ENCODE data around the gene ARL8A.
A peak's percentile ranks its signal among the peaks of the same experiment; 100 is the strongest.
"Not testable (repeated sequence)": the region's sequence is repeated elsewhere in the genome, so short reads cannot be mapped to it uniquely, and the experiment has no call there.

ARL8A gene

GRCh38 chr1:202144402-202145067 is at the start of gene ARL8A:
ARL8A (minus strand) TSS chr1:202144737; CDS start chr1:202144572, 165 bp downstream.
- DNase-seq = peak in 1 of 2 donors; percentile 56

- DNase-seq = no peak
Observed at GRCh38 chr1:202194328-202194648, 49.8 kb upstream of the ARL8A start.

GRCh38 chr1:202193614-202194327 is 49.2 kb upstream of the ARL8A start, which contains the start of gene LGR6:
LGR6 (plus strand) TSS chr1:202193799; CDS start chr1:202193990, 191 bp downstream.
- DNase-seq = no peak

GRCh38 chr1:202192770-202193613 is 48.5 kb upstream of the ARL8A start:
- DNase-seq = peak; percentile 49 to 57

GRCh38 chr1:202191391-202191790 is 46.9 kb upstream of the ARL8A start:
- not testable (repeated sequence) for DNase-seq

GRCh38 chr1:202189918-202190715 is 45.6 kb upstream of the ARL8A start:
- no peak for DNase-seq

- DNase-seq = peak; percentile 85
Observed at GRCh38 chr1:202189001-202189790, 44.7 kb upstream of the ARL8A start.

GRCh38 chr1:202187697-202188407 is 43.3 kb upstream of the ARL8A start:
- no peak for DNase-seq

GRCh38 chr1:202187041-202187671 is 42.6 kb upstream of the ARL8A start:
- DNase-seq = no peak

GRCh38 chr1:202186327-202186726 is 41.8 kb upstream of the ARL8A start:
- no peak for DNase-seq

GRCh38 chr1:202184750-202185460 is 40.4 kb upstream of the ARL8A start:
- peak; percentile 78 to 79 for DNase-seq

- DNase-seq = no peak
Observed at GRCh38 chr1:202182040-202182877, 37.7 kb upstream of the ARL8A start.

- DNase-seq = no peak
Observed at GRCh38 chr1:202181586-202181985, 37.0 kb upstream of the ARL8A start.

GRCh38 chr1:202180751-202181139 is 36.2 kb upstream of the ARL8A start:
- not testable (repeated sequence) for DNase-seq

- DNase-seq = no peak
Observed at GRCh38 chr1:202179828-202180750, 35.6 kb upstream of the ARL8A start.

- DNase-seq = no peak
Observed at GRCh38 chr1:202176949-202177927, 32.7 kb upstream of the ARL8A start.

- DNase-seq = no peak
Observed at GRCh38 chr1:202173993-202174392, 29.5 kb upstream of the ARL8A start.
